Measurements from ENCODE around the gene GJA1.

The GJA1 gene

GRCh38 chr6:121398127-121398526 is 37.3 kb upstream of the GJA1 start:
- TF ChIP-seq RAD21 (IDR thresholded peaks at IDR 0.05; ENCODE audit: low read depth) (no peak), REST (IDR thresholded peaks at IDR 0.05; ENCODE audit: low read depth) (no peak), NFIC (IDR thresholded peaks at IDR 0.05) (no peak), ZBTB7A (IDR thresholded peaks at IDR 0.05; ENCODE audit: low read depth) (no peak), EGR1 (IDR thresholded peaks at IDR 0.05) (no peak), TCF12 (IDR thresholded peaks at IDR 0.05; ENCODE audit: low read depth) (no peak), YY1 (IDR thresholded peaks at IDR 0.05; ENCODE audit: low read depth) (no peak), TEAD4 (IDR thresholded peaks at IDR 0.05) (no peak), FOXM1 (IDR thresholded peaks at IDR 0.05; ENCODE audit: borderline replicate concordance, low read depth) (no peak), MAX (IDR thresholded peaks at IDR 0.05) (no peak), EP300 (IDR thresholded peaks at IDR 0.05; ENCODE audit: borderline replicate concordance) (no peak)
- TF ChIP-seq, protein P1, sequence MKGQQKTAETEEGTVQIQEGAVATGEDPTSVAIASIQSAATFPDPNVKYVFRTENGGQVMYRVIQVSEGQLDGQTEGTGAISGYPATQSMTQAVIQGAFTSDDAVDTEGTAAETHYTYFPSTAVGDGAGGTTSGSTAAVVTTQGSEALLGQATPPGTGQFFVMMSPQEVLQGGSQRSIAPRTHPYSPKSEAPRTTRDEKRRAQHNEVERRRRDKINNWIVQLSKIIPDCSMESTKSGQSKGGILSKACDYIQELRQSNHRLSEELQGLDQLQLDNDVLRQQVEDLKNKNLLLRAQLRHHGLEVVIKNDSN (IDR thresholded peaks at IDR 0.05) = no peak

DNA sequence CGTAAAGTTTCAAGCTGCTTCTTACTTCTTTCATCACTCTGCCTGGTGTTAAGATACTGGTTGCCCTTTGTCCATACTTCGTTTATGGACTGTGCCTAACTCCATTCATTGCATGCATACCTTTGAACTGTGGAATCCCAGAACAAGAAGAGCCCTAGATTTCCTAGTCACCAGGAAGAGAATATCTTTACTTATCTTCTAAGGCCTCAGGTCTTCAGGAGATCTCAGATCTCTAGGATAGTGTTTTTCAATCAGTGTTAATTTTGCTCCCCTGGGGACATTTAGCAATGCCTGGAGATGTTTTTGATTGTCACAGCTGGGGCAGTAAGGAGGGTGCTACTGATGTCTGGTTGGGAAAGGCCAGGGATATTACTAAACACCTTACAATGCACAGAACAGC is 35.5 kb upstream of the GJA1 start:
- TF ChIP-seq YY1 (IDR thresholded peaks at IDR 0.05; ENCODE audit: low read depth) (no peak), CEBPB (IDR thresholded peaks at IDR 0.05) (no peak), CREB1 (IDR thresholded peaks at IDR 0.05; ENCODE audit: low read depth) (no peak), ZBTB7A (IDR thresholded peaks at IDR 0.05; ENCODE audit: low read depth) (no peak), RAD21 (IDR thresholded peaks at IDR 0.05; ENCODE audit: low read depth) (no peak), EP300 (IDR thresholded peaks at IDR 0.05; ENCODE audit: borderline replicate concordance) (no peak), EGR1 (IDR thresholded peaks at IDR 0.05) (no peak), TAF1 (IDR thresholded peaks at IDR 0.05; ENCODE audit: low read depth) (no peak), MAX (IDR thresholded peaks at IDR 0.05) (no peak), REST (IDR thresholded peaks at IDR 0.05; ENCODE audit: low read depth) (no peak), FOXM1 (IDR thresholded peaks at IDR 0.05; ENCODE audit: borderline replicate concordance, low read depth) (no peak), TEAD4 (IDR thresholded peaks at IDR 0.05) (no peak), TCF12 (IDR thresholded peaks at IDR 0.05; ENCODE audit: low read depth) (no peak), NFIC (IDR thresholded peaks at IDR 0.05) (no peak)
- TF ChIP-seq, protein P1 (IDR thresholded peaks at IDR 0.05) = no peak

GRCh38 chr6:121403964-121404363 is 31.5 kb upstream of the GJA1 start:
- TF ChIP-seq EGR1 (IDR thresholded peaks at IDR 0.05) = no peak
- TF ChIP-seq MAX (IDR thresholded peaks at IDR 0.05) = no peak
- no peak for TF ChIP-seq TEAD4 (IDR thresholded peaks at IDR 0.05)
- no peak for TF ChIP-seq TAF1 (IDR thresholded peaks at IDR 0.05; ENCODE audit: low read depth)
- no peak for TF ChIP-seq CREB1 (IDR thresholded peaks at IDR 0.05; ENCODE audit: low read depth)
- TF ChIP-seq NFIC (IDR thresholded peaks at IDR 0.05) = no peak
- TF ChIP-seq YY1 (IDR thresholded peaks at IDR 0.05; ENCODE audit: low read depth) = no peak
- no peak for TF ChIP-seq TCF12 (IDR thresholded peaks at IDR 0.05; ENCODE audit: low read depth)
- TF ChIP-seq EP300 (IDR thresholded peaks at IDR 0.05; ENCODE audit: borderline replicate concordance) = no peak

GRCh38 chr6:121405306-121405705 is 30.1 kb upstream of the GJA1 start:
- no peak for TF ChIP-seq YY1 (IDR thresholded peaks at IDR 0.05; ENCODE audit: low read depth)
- no peak for TF ChIP-seq CREB1 (IDR thresholded peaks at IDR 0.05; ENCODE audit: low read depth)
- no peak for TF ChIP-seq TEAD4 (IDR thresholded peaks at IDR 0.05)
- TF ChIP-seq CEBPB (IDR thresholded peaks at IDR 0.05) = no peak
- no peak for TF ChIP-seq REST (IDR thresholded peaks at IDR 0.05; ENCODE audit: low read depth)
- TF ChIP-seq TCF12 (IDR thresholded peaks at IDR 0.05; ENCODE audit: low read depth) = no peak
- TF ChIP-seq, protein P1 (IDR thresholded peaks at IDR 0.05) = no peak
- no peak for TF ChIP-seq EP300 (IDR thresholded peaks at IDR 0.05; ENCODE audit: borderline replicate concordance)
- no peak for TF ChIP-seq MAX (IDR thresholded peaks at IDR 0.05)
- TF ChIP-seq FOXM1 (IDR thresholded peaks at IDR 0.05; ENCODE audit: borderline replicate concordance, low read depth) = no peak
- no peak for TF ChIP-seq NFIC (IDR thresholded peaks at IDR 0.05)
- TF ChIP-seq RAD21 (IDR thresholded peaks at IDR 0.05; ENCODE audit: low read depth) = no peak
- no peak for TF ChIP-seq ZBTB7A (IDR thresholded peaks at IDR 0.05; ENCODE audit: low read depth)
- no peak for TF ChIP-seq EGR1 (IDR thresholded peaks at IDR 0.05)
